ENCODE measurements around the gene PAPPA2.

Gene PAPPA2

DNA sequence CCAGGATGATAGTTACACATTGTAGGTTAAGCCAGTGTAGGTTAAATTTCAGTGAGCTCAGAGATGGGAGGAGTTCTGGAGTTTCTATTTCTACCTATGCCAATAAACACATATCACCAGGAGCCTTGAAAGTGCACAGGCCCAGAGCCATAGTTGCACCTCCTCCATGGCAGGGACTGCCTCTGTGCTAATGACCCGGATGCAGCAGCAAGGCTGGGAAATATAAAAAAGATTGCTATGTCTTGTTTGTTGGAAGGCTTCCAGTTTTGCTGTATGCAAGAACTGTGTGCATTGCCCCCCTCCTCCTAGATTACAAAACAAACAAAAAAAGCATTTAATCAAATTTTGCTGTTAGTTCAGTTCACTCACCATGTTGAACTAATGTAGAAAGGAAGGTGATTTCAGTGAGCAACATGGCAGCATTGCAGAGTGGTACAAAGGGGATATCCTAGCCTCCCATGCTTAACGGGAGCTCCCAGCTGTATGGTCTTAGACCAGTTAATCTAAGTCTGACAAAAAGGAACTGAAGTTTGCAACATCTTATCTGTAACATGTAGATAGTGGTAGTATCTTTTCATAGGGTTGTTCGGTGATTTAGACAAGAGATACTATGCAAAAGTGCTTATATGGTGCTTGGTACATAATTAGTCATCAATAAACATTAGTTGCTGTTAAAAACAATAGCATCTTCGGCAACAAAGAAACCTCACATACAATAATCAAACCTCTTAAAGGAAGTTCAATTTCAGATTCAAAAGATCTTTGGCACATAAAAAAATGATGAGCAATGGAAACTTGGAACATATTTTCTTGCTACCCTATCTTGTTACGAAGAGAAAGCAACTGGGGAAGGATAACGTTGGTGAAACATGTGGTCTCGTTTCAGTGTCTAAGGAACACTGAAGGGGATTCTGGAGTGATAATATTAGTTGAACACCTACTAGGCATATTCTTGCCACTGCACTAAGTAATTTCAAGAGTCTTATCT, 392.1 kb downstream of the PAPPA2 start:
- DNase-seq (ENCODE audit: low read depth, low spot score): no peak

- no peak for DNase-seq (ENCODE audit: low read depth, low spot score)
These were observed 394.7 kb downstream of the PAPPA2 start for GRCh38 chr1:176857632-176858031.

DNA sequence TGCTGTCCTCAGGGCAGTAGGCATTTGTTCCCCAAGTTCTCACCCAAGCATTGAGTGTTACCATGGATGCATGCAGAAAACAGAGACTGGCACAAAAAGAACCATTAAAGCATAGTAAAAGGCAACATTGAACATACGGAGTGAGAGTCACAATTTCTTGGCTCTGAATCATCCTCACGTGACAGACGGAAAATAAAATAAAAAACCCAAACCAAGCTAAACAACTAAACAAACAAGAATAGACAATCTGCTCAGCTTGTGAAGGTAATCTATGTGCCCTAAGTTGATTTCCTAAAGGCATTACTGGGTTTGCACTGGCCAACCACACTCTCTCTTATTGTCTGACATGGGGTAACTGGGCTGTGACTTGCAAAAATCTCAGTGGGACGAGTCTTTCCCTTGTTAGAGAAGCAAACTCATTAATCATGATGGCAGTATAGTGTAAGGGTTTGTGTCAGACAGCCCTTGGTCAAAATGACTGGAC, 395.5 kb downstream of the PAPPA2 start:
- DNase-seq (ENCODE audit: low read depth, low spot score): no peak

DNA sequence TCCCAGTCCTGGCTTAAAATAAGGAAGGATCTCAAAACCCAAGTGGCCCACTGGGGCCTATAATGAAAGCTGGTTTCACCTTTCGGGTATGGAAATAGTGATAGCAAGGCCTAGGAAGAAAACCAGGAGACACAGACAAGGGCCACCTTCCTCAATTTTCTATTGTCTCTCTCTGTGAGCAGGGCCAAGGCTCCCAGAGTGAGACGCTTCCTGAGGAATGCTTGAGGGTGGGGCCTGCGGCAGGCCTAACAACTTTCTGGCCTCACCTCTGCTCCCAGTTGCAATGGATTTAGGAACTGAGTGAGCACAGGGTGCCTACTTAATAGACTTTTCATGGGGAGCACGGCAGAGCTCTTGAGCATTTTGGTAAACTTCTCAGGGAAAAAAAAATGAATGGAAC, 400.6 kb downstream of the PAPPA2 start:
- no peak for DNase-seq (ENCODE audit: low read depth, low spot score)

DNA sequence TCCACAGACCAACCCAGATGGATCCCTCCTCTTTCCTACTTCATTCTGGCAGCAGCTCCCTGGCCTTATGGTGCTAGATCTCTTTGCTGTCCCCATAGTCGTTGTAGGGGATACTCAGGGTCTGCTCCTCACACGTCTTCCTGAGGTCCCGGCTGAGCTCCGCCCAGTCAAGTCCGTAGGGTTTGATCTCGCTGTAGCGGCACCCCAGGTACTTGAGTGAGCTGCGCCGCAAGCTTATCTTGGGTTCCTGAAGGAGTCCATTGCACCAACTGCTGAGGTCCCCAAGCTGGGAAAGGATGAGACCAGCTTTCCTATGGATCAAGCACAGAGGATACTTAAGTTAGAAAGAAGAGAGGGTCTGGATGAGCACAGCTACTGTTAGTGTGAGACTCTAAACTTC, 401.2 kb downstream of the PAPPA2 start:
- no peak for DNase-seq (ENCODE audit: low read depth, low spot score)

DNA sequence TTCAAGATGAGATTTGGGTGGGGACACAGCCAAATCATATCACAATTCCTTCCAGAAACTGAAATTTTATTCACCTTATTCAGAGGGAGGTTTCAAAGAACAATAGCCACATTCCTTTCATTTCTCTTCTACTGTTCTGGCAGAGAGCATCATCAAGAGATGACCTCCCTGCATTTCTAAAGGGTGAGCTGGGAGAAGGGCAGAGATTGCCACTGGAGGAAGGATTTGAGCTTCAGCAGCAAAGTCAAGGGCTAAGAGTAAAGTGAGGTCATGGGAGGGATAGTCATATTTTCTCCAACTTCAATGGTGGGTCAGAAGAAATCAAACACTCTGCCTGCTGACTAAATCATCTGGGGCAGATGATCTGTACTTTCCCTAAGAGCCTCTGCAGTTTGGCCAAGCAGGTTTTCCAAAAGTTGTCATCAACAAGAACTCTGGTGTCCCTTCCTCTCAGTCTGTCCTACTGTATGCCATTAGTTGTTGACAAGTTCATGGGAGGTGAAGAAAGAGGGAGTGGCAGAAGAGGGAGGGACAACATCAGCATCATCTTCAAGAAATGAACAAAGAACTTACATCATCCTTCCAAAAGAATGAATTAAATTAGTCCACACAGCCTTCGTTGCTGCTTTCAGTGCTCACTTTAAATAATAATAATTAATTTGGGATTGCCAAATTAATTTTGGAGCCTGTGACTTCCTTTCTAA, 403.2 kb downstream of the PAPPA2 start:
- no peak for DNase-seq (ENCODE audit: low read depth, low spot score)

DNA sequence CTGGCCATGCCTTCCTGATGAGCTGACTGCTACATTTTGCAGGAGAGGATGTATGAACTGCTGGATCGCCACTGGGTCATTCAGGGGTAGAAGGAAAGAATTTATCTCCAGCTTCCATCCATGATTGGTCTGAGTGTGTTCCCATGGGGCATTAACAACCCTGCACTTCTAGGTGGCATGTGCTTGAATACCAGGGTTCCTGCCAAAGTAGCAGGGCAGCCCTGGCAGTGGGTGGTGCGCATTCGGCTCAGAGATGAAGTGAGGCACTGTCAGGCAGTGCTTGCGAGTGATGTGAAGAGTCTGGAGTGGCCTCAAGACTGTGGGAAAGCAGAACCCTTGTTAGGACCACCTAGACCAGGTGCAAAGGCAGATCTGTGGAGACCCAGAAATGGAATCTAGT, 406.6 kb downstream of the PAPPA2 start:
- no peak for DNase-seq (ENCODE audit: low read depth, low spot score)

GRCh38 chr1:176876966-176877515, 414.1 kb downstream of the PAPPA2 start:
- no peak for DNase-seq (ENCODE audit: low read depth, low spot score)

GRCh38 chr1:176877557-176877956, 414.6 kb downstream of the PAPPA2 start:
- DNase-seq (ENCODE audit: low read depth, low spot score): no peak

DNA sequence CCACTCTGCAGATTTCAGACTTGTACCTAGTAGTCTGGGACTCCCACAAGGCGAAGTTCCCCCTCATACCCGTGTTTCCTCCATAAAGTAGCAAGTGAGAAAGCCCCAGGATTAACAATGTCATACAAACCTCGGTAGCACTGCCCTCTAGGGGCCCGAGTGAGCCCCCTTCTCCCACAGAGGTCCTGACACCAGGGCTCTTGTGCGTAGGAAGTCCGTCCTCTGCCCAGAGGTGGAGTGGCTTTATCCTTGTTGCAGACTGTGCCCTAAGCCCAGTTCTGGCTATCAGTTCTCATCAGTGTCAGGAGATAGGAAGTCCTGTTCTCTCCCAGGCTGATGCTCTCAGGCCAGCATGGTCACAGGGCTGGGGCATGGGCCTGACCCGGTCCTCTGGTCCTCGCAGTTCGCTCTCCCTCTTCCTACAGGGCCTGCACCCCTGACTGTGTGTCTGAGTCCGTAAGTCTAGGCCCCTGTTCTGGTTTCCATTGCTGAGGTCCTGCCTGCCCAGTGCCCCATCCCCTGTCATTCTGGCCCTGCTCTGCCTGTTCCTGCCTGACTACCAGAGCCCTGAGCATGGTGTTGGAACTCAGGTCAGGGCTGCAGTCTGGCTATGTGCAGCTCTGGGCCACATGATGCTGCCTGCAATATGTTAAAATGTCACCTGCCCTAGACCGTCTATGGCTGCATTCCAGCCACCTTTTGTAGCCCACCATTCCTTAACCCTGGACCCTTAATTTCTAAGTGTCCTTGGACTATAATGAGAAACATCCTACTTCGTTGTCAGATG, 416.0 kb downstream of the PAPPA2 start:
- no peak for DNase-seq (ENCODE audit: low read depth, low spot score)

DNA sequence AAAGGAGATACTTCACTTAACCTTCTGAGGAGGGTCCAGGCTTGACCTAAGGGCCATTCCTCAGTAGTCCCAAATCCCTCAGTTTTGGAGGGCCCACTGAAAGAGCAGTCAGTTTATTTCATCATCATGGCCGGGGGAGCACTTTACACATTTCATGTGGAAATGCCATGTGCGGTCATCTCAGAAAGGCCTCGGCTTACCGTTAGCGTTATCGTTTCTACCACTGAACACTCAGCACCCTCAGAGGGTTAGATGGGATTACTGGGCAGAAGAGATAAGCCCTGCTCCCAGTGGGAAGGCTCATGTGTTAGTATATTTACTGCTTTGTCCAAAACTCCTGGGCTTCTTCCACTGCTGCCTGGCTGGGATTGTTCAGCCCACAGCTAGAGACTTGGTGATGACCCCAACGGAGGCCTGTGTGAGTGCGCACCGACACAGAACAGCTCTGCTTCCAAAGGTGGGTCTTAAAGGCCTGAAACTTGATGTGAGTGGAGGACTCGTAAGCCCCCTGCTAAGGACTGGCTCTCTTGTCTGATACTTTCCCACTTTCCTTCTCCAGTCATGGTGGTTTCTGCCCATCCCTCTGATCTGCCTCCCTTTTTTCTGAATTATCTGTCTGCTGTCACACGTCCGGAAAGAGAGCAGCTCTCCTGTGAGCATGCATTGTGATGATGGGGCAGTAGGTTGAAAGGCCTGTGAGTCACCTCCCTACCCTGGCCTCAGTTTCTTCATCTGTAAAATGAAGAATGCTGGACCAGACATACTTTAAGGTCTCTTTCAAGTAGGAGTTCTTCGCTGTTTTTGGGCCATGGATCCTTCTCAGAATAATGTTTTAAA, 417.0 kb downstream of the PAPPA2 start:
- no peak for DNase-seq (ENCODE audit: low read depth, low spot score)

DNA sequence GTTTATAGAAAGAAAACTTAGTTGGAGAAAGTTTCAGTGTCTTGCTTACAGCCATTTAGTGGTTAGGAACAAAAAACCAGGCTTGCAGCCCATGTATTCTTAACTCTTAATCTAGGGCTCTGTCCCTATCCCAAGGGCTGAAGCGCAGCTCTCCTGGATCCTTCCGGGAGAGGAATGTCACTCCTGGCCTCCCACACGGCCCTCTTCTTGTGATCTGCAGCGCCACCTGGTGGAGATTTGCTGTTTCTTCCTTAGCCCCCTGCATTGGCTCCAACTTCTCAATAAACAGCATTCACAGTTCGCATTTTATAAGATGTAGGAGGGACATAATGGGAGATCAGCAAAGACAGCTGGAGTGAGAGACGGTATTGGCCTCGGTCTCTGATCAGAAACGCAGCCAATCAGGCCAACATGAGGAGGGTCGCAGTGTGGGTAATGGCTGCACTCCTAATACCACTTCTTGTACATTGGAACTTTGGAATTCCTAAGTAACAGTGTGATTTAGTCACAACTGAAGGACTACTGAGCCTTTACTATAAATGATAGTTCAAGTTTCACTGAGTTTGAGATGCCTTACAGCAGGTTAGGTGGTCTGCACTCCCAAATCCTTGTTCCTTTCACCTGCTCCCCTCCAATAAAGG, 418.1 kb downstream of the PAPPA2 start:
- DNase-seq (ENCODE audit: low read depth, low spot score): no peak

GRCh38 chr1:176884286-176884685, 421.3 kb downstream of the PAPPA2 start:
- no peak for DNase-seq (ENCODE audit: low read depth, low spot score)

DNA sequence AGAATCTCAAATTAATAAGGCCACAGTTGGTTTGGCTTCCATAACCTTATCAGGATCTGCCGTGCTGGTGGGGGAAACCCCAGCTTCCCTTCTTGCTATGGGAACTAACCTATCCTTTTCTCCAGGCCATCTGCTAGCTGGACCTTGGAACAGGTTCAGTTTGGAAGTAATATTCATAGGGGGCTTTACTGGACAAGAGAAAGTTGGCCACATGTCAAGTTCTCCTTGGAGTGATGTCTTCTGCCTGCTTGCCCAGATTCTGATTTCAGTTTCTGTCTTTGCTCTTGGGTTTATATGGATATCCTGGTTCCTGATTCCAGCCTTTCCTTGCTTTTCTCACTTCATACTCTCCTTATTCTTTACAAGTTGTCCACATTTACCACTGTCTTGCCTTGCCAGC, 421.9 kb downstream of the PAPPA2 start:
- no peak for DNase-seq (ENCODE audit: low read depth, low spot score)

DNA sequence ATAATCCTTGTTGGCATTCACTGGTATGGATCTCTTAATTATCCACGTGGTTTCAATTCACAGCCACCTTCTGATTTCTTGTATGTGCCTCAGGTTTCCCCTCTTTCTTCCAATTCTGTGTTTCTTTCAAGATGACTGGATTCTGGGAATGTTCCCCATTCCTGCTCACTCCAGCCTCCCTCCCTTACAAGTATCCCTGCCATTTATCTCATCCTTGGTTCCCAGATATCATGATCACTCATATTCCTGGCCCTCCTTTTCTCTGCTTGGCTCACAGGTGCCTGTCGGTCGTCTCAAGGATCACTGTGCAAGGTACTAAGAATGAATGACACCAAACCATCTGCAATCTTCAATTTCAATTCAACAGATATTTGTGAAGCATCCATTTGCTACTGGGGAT, 422.4 kb downstream of the PAPPA2 start:
- DNase-seq (ENCODE audit: low read depth, low spot score): no peak

GRCh38 chr1:176885751-176886150, 422.8 kb downstream of the PAPPA2 start:
- no peak for DNase-seq (ENCODE audit: low read depth, low spot score)

DNA sequence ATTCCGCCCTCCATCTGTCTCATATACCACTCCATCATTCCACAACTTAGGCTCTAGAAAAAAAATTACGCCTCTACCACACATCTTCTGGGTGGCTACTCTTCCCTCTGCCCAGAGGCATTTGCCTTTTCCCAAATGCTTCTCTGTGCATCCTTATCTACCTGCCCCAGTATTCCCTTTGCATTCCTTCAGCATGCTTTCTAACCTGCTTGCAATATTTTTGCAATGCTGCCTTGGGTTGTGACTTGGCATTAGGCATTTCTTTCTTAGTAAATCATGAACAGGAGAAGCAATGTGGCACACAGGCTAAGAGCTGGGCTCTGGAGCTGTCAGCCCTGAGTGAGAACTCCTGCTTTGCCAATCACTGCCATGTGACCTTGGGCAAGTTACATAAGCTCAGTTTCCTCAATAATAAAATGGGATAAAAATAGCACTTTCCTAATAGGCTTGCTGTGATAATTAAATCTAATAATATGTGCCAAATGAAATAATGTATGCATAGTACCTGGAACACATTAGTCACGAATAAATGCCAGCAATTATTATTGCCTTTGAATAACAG, 425.6 kb downstream of the PAPPA2 start:
- DNase-seq (ENCODE audit: low read depth, low spot score): no peak

DNA sequence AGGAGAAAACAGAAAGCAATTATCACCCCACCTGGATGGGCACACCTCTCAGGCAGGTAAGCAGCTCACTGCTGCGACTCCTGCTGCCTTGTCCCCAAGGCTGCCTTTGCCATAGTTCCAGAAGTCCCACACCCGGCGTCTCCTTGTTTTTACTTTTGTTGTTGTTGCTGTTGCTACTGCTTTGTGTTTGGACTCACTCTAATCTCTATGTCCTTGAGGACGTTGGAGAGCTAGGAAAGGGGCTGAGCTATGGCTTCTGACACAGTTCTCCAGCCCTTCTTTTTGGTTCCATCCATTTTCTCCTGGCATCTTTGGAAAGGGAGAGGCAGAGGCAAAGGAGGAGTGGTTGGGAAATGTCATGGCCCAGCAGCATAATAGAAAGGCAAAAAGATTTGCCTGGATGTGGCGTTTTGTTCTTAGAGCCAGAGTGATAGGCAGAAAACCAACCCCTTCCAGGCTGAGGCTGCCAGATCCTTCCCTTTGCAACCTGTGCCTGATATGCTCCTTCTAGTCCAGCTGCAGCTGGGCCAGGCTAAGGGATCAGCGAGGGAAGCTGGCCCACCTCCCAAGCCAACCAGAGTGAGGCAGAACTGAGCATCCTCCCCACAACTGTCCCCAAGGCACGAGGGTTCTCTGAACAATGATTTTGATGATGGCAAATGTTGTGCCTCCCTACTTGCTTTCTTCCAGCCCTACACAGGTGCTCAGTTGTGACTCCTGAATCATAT, 430.8 kb downstream of the PAPPA2 start:
- no peak for DNase-seq (ENCODE audit: low read depth, low spot score)

GRCh38 chr1:176894450-176894849, 431.5 kb downstream of the PAPPA2 start:
- DNase-seq (ENCODE audit: low read depth, low spot score): no peak

Data from iPS DF 19.7 (cell line).